ENCODE data around the gene GNAO1.
"Not testable (repeated sequence)": the region's sequence is repeated elsewhere in the genome, so short reads cannot be mapped to it uniquely, and the experiment has no call there.

Gene GNAO1

DNA sequence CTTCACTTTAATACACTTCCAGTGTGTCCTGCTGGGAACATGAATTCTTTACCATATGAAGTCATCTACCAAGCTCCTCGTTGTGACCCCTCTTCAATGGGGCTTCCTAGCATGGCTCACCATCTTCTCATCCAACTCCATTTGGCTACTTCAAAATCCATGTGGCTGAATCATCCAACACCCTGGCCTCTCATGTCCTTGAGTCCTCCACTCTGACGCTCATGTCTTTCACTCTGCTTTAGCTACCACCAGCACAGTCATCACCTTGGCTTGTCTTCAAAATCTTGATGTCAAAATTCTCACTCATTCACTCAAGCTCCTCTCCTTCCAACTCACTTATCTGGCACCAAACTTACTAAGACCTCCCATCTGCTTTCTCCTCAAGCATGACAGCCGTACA is 198.3 kb downstream of the GNAO1 start:
- no peak for DNase-seq (ENCODE audit: low read depth in 3 of 3)

DNA sequence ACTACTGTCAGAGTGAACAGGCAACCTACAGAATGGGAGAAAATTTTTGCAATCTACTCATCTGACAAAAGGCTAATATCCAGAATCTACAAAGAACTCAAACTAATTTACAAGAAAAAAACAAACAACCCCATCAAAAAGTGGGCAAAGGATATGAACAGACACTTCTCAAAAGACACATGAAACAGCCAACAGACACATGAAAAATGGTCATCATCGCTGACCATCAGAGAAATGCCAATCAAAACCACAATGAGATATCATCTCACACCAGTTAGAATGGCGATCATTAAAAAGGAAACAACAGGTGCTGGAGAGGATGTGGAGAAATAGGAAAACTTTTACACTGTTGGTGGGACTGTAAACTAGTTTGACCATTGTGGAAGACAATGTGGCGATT is 205.4 kb downstream of the GNAO1 start:
- DNase-seq (ENCODE audit: low read depth in 3 of 3), result not testable (repeated sequence)

DNA sequence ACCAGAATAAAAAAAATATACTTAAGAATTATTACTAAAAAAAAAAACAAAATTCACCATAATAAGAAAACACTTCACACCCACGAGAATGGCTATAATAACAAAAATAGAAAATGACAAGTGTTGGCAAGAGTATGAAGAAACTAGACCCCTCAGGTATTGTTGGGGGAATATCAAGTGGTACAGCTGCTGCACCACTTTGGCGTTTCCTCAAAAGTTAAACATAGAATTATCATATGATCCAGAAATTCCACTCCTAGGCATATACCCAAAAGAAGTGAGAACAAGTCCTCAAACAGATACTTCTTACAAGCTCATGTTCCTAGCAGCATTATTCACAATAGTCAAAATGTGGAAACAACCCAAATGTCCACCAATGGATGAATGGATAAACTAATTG is 207.8 kb downstream of the GNAO1 start:
- DNase-seq (ENCODE audit: low read depth in 3 of 3), result no peak

DNA sequence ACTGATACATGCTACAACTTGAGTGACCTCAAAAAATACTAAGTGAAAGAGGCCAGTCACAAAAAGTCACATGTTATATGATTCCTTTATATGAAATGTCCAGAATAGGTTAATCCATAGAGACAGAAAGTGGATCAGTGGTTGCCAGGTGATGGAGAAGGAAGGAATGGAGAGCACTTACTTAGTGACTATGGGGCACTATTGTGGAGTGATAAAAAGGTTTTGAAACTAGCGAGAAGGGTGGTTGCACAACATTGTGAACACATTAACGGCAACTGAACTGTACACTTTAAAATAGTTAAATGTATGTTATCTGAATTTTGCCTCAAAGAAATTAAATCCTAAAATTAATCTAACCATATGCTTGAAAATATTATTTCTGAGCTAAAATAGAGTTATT is 208.2 kb downstream of the GNAO1 start:
- DNase-seq (ENCODE audit: low read depth in 3 of 3), result no peak

DNA sequence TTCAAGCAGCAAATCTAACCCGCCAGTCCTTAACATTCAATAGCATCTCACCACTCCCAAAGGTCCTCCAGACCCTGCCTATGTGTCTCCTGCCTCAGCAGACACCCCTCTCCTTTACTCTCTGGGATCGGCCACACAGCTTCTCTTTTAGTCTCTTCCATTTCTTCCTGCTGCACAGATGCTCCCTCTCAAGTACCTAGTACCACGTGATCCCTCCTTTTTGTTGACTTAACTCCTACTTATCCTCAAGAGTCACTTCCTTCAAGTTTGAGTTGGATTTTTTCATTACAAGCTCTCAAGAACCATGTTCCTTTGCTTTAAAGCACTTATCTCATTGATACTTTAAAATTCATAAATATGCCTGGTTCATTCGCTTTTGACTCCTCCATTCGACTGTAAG is 209.2 kb downstream of the GNAO1 start:
- no peak for DNase-seq (ENCODE audit: low read depth in 3 of 3)

DNA sequence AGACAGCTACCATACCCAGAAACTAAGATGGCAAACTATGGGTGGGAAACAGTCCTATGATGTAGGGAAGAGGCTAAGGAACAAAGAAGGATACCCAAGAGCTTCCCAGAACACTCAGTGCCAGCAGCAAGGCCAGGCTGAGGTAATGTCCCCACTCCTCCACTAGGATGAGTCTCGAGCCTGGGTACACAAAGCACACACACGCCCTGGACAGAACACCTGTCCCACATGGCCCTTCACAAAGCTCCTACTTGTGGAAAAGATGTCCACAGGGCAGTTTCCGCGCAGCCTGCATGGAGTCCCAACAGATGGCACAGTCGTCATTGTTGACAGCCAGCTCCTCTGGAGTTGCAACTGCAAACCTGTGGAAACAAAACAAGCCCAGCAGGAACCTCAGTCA is 210.2 kb downstream of the GNAO1 start:
- DNase-seq (ENCODE audit: low read depth in 3 of 3), result no peak

DNA sequence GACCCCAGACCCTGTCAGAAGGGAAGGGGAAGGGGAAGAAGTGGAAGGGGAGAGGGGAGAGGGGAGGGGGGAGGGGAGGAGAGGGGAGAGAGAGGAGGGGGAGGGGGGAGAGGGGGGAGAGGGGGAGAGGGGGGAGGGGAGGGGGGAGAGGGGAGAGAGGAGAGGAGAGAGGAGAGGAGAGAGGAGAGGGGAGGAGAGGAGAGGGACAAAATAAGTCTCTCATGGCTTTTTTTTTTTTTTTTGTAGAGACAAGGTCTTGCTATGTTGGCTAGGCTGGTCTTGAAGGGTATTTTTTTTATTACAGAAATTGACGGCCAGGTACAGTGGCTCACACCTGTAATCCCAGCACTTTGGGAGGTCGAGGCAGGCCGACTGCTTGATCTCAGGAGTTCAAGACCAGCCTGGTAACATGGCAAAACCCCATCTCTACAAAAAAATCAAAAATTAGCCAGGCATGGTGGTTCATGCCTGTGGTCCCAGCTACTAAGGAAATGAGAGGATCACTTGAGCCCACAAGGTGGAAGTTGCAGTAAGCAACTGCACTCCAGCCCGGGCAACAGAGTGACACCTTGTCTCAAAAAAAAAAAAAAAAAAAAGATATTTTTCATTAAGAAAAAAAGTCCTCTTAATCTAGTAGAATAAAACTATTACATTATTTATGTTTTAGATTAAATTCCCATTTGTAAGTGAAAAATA is 214.8 kb downstream of the GNAO1 start:
- DNase-seq (ENCODE audit: low read depth in 3 of 3), result no peak
